Brain microvascular endothelial cell (primary cell): ENCODE results near the gene NDNF.
A peak's percentile ranks its signal among the peaks of the same experiment; 100 is the strongest.

Source experiments
- DNase-seq: peaks from one replicate; pipeline ENCODE4 v3.0.0-alpha.2; 2020
- H3K27ac ChIP-seq: fragments of 250-450 bp; sonication (Bioruptor Pico); 2 replicates; pipeline ENCODE4 v1.5.1; 2020; ENCODE audit warnings: mild to moderate bottlenecking, moderate library complexity
- H3K27me3 ChIP-seq: fragments of 250-450 bp; sonication (Bioruptor Pico); replicated peaks from 2 replicates; pipeline ENCODE4 v1.5.1; 2020; ENCODE audit warnings: mild to moderate bottlenecking
- H3K36me3 ChIP-seq: fragments of 250-450 bp; sonication (Bioruptor Pico); replicated peaks from 2 replicates; pipeline ENCODE4 v1.5.1; 2020; ENCODE audit warnings: mild to moderate bottlenecking
- H3K4me3 ChIP-seq: 2 replicates; pipeline ENCODE4 v1.5.1; 2011; ENCODE audit warnings: low read depth, mild to moderate bottlenecking, control low read depth, low read length, moderate library complexity
- in situ Hi-C: cut with HindIII; loops from 2 replicates; pipeline ENCODE4 v1.10.0; 2017; ENCODE audit warnings: low sequenced_read_pairs, low pct_ligation_motif_present
- TF ChIP-seq, protein P1 (sequence below): IDR thresholded peaks from 2 replicates; pipeline ENCODE4 v1.5.1; 2011; ENCODE audit warnings: low read depth, mild to moderate bottlenecking, moderate library complexity, low read length, control low read depth, inconsistent platforms; ENCODE audit errors: missing control alignments

NDNF gene, protein sequence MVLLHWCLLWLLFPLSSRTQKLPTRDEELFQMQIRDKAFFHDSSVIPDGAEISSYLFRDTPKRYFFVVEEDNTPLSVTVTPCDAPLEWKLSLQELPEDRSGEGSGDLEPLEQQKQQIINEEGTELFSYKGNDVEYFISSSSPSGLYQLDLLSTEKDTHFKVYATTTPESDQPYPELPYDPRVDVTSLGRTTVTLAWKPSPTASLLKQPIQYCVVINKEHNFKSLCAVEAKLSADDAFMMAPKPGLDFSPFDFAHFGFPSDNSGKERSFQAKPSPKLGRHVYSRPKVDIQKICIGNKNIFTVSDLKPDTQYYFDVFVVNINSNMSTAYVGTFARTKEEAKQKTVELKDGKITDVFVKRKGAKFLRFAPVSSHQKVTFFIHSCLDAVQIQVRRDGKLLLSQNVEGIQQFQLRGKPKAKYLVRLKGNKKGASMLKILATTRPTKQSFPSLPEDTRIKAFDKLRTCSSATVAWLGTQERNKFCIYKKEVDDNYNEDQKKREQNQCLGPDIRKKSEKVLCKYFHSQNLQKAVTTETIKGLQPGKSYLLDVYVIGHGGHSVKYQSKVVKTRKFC

DNA sequence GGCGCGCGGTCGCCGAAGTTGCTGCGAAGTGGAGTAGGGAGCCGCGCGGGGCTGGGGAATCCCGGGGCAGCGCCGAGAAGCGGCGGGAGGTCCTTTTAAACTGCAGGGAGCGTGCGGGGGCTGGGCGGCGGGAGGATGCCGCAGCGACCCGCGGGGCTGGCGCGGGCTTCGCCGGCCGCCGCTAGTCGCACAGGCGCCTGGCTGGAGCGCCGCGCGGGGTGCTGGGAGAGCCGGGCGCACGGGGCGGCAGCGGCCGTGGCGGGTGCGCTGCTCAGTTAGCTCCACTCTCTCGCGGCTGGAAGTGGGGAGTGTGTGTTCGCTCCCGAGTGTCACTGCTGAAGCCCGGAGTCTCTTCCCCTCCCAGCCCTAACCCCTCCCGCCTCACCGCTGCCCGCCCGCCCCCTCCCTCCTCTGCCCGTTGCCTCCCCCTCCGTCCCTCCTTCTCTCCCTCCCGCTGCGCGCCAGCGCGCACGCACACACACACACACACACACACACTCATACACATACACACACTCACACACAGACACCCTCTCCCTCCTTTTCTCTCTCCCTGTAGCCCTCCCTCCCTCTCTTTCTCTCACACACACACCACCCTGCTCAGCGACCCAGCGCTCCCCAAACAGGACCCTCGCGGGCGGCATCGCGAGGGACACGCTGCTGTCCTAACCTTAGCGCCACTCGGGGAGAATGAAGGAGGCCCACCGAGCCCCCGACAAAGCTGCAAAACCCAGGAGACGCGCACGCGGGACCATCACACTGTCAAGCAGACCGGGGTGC, at the start of gene NDNF:
Gene NDNF (minus strand): TSS at position 312 of the 780 bp plus-strand sequence. CDS start 26,698 bp downstream, outside the sequence.
- H3K4me3 ChIP-seq = peak within 1 kb of the TSS; percentile 59
- TF ChIP-seq, protein P1, sequence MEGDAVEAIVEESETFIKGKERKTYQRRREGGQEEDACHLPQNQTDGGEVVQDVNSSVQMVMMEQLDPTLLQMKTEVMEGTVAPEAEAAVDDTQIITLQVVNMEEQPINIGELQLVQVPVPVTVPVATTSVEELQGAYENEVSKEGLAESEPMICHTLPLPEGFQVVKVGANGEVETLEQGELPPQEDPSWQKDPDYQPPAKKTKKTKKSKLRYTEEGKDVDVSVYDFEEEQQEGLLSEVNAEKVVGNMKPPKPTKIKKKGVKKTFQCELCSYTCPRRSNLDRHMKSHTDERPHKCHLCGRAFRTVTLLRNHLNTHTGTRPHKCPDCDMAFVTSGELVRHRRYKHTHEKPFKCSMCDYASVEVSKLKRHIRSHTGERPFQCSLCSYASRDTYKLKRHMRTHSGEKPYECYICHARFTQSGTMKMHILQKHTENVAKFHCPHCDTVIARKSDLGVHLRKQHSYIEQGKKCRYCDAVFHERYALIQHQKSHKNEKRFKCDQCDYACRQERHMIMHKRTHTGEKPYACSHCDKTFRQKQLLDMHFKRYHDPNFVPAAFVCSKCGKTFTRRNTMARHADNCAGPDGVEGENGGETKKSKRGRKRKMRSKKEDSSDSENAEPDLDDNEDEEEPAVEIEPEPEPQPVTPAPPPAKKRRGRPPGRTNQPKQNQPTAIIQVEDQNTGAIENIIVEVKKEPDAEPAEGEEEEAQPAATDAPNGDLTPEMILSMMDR = no peak
- no peaks in the 10 kb centered on the region for H3K36me3 ChIP-seq
- in situ Hi-C loops = no loop called here
- no peak within 1 kb of the TSS for H3K27ac ChIP-seq
- no peak for DNase-seq
- peaks cover 50% of the 10 kb centered on the region for H3K27me3 ChIP-seq

DNA sequence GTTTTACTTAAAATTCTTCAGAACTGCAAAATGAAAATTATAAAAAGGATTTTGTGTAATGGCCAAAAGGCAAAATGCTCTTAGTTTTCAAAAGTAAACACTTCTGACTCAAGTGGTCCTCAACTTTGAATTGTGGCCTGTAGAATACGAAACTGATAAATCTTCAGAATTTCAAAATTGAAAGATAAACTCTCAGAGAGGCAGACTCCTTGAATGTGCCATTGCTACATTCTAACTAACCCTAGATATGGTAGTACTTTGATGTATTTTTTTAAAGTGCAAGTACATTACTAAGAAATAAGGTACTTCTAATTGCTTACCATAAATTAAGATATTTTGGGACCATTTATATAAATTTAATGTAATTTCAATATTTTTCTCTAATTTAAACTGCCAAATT, 47.4 kb upstream of the NDNF start:
- in situ Hi-C loops = no loop called here
- Histone ChIP-seq H3K4me3 (no peak overlapping the region), H3K36me3 (no peaks in the 10 kb centered on the region), H3K27ac (no peak overlapping the region), H3K27me3 (no peaks in the 10 kb centered on the region)
- DNase-seq = no peak
- TF ChIP-seq, protein P1 = no peak

DNA sequence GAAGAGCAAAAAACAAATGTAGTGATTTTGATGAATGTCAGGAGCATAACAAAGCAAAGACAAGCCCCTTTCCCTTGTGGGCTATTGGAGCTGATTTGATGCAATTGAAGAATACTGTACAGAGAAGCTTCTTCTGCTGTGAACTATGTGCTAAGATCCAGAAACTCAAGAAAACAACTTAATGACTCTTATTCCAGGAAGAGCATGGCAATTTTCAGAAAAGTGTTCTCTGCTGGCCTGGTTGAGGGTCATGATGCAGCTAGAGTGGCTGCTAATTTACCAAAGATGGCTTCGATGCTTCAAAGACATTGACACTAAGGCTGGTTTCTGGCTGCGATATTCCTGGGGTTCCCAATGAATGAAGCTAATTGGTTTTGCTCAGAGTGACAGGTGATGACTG, 46.0 kb upstream of the NDNF start:
- DNase-seq = no peak
- no peaks in the 10 kb centered on the region for H3K36me3 ChIP-seq
- no peak overlapping the region for H3K27ac ChIP-seq
- in situ Hi-C loops = no loop called here
- H3K4me3 ChIP-seq = no peak overlapping the region
- no peaks in the 10 kb centered on the region for H3K27me3 ChIP-seq
- TF ChIP-seq, protein P1 = no peak

DNA sequence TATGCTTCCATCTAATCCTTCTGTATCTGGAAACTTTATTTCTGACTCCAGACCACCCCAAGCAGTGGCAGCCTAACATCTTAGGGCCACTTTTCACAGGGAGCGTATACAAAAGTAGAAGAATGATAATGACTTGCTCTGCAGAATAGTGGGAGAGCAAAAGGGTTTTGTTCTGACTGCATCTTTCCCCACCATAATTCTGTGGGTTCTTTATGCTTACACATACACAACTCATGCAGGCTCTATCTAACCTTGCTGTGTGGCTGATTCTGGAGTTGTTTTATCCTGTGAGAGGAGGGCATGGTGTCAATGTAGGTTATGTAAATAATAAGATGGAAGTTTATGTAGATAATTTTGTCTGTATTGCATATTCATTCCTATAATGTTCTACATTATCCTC, 42.4 kb upstream of the NDNF start:
- Histone ChIP-seq H3K27me3 (no peaks in the 10 kb centered on the region), H3K27ac (no peak overlapping the region), H3K4me3 (no peak overlapping the region), H3K36me3 (no peaks in the 10 kb centered on the region)
- TF ChIP-seq, protein P1 = no peak
- in situ Hi-C loops = no loop called here
- no peak for DNase-seq

DNA sequence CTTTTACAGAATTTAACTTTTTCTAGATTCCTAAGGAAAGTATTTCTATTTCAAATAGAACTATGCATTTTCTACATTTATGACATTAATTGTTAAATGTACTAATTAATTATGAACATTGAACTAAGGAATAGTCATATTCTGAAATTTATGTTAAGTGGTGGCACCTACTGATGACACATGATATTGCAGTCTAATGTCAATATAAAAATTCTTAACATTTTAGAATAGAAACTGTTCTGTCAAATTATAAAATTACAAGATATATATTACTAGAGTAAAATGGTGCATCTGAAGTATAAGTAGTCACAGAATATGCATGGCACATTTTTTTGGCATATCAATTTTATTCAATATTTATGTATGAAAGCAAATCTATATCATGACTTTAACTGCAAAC, 40.2 kb upstream of the NDNF start:
- no peak overlapping the region for H3K27ac ChIP-seq

More for the DNA sequence above, 40.2 kb upstream of the NDNF start:
- Histone ChIP-seq H3K27me3 (no peaks in the 10 kb centered on the region), H3K4me3 (no peak overlapping the region), H3K36me3 (no peaks in the 10 kb centered on the region)
- DNase-seq = no peak
- in situ Hi-C loops = no loop called here
- TF ChIP-seq, protein P1 = peak; percentile 35
